ENCODE data around the gene S1PR2.
"Not testable (repeated sequence)": the region's sequence is repeated elsewhere in the genome, so short reads cannot be mapped to it uniquely, and the experiment has no call there.

S1PR2 gene

DNA sequence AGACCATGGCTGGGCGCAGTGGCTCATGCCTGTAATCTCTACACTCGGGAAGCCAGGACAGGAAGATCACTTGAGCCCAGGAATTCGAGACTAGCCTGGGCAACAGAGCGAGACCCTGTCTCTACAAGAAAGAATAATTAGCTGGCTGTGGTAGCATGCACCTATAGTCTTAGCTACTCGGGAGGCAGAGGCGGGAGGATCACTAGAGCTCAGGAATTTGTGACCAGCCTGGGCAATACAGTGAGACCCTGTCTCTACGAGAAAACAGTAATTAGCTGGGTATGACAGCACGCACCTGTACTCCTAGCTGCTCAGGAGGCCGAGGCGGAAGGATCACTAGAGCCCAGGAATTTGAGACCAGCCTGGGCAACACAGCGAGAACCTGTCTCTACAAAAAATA is 43.8 kb downstream of the S1PR2 start:
- TF ChIP-seq, protein P1, sequence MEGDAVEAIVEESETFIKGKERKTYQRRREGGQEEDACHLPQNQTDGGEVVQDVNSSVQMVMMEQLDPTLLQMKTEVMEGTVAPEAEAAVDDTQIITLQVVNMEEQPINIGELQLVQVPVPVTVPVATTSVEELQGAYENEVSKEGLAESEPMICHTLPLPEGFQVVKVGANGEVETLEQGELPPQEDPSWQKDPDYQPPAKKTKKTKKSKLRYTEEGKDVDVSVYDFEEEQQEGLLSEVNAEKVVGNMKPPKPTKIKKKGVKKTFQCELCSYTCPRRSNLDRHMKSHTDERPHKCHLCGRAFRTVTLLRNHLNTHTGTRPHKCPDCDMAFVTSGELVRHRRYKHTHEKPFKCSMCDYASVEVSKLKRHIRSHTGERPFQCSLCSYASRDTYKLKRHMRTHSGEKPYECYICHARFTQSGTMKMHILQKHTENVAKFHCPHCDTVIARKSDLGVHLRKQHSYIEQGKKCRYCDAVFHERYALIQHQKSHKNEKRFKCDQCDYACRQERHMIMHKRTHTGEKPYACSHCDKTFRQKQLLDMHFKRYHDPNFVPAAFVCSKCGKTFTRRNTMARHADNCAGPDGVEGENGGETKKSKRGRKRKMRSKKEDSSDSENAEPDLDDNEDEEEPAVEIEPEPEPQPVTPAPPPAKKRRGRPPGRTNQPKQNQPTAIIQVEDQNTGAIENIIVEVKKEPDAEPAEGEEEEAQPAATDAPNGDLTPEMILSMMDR (IDR thresholded peaks at IDR 0.05; ENCODE audit: control insufficient read depth, insufficient read depth, low read depth, low read length, missing control alignments): no peak
- no peak for DNase-seq (ENCODE audit: low read depth)
- H3K4me3 ChIP-seq (ENCODE audit: control insufficient read depth, low read depth, low read length): no peak overlapping the region

DNA sequence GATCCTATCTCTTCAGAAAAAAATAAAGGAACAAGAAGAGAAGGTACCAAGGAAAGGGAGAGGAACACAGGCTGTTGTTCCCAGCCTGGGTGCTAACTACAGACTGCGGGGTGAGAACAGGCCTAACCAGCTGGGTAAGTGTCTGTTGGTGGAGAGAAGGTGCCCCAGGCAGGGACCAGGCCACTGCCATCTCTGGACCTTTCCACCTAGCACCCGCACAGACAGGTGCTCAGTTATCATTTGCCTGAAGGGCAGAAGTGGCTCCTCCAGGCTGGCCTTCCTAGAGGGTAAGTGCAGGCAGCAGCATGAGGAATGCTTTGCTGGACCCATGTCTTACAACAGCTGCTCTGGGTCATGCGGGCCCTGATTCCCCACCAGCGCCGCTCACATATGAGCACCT is 46.5 kb downstream of the S1PR2 start:
- TF ChIP-seq, protein P1 (IDR thresholded peaks at IDR 0.05; ENCODE audit: control insufficient read depth, insufficient read depth, low read depth, low read length, missing control alignments): no peak
- no peak for DNase-seq (ENCODE audit: low read depth)

DNA sequence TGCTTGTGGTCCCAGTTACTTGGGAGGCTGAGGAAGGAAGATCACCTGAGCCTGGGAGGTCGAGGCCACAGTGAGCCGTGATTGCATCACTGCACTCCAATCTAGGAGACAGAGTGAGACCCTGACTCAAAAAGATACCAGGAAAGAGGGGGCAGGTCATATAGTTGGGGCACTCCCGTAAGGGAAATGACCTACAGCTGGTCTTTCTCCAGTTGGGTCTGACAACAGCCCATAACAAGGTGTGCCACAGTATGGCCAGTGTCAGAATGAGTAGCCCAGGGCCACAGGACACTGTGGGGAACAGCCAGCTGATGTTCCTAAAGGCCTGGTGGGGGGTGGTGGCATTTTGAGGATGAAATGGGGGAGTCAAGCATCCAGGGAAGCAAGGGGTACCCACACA is 47.2 kb downstream of the S1PR2 start:
- TF ChIP-seq, protein P1 (IDR thresholded peaks at IDR 0.05; ENCODE audit: control insufficient read depth, insufficient read depth, low read depth, low read length, missing control alignments): no peak
- no peak overlapping the region for H3K4me3 ChIP-seq (ENCODE audit: control insufficient read depth, low read depth, low read length)
- no peak for DNase-seq (ENCODE audit: low read depth)

More for the DNA sequence above, 46.5 kb downstream of the S1PR2 start:
- no peak overlapping the region for H3K4me3 ChIP-seq (ENCODE audit: control insufficient read depth, low read depth, low read length)

DNA sequence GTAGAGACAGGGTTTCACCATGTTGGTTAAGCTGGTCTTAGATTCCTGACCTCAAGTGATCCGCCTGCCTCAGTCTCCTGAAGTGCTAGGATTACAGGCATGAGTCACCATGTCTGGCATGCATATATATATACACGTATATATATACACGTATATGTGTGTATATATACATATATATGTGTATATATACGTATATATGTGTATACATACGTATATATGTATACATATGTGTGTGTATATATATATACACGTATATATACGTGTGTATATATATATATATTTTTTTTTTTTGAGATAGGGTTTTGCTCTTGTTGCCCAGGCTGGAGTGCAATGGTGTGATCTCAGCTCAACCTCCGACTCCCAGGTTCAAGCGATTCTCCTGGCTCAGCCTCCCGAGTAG is 48.3 kb downstream of the S1PR2 start:
- TF ChIP-seq, protein P1 (IDR thresholded peaks at IDR 0.05; ENCODE audit: control insufficient read depth, insufficient read depth, low read depth, low read length, missing control alignments): no peak
- H3K4me3 ChIP-seq (ENCODE audit: control insufficient read depth, low read depth, low read length): no peak overlapping the region
- no peak for DNase-seq (ENCODE audit: low read depth)

DNA sequence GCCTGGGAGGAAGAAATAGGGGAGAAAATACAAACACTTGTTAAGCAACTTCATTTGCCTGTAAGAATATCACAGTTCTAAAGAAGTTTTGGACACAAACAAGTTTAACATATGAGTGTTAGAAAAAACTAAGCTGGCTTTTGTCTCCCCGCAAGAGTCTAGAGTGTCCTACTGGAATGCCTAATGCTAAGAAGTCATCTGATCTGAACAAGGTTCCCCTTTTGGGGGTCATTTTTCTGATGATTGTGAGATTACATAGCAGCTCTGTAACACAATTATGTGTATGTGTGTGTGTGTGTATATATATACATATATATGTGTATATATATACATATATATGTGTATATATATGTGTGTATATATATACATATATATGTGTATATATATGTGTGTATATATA is 49.1 kb downstream of the S1PR2 start:
- TF ChIP-seq, protein P1 (IDR thresholded peaks at IDR 0.05; ENCODE audit: control insufficient read depth, insufficient read depth, low read depth, low read length, missing control alignments): no peak
- no peak overlapping the region for H3K4me3 ChIP-seq (ENCODE audit: control insufficient read depth, low read depth, low read length)
- no peak for DNase-seq (ENCODE audit: low read depth)

DNA sequence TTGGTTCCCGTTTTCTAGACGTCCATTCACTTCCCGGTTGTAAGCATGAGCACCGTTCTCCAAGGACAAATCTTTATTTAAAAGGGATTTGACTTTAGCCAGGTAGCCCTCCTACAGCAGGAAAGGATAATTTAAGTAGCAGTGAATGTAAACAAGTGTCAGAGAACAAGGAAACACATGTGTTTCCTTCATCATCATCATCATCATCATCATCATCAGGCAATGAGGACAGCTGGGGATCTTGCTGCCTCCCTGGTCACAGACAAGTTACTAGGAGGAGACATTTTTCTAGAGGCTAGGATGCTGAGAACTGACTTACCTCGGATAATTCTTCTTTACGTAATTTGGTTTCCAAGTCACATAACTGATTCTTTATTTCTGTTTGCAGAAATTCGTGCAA is 50.7 kb downstream of the S1PR2 start:
- DNase-seq (ENCODE audit: low read depth): no peak
- TF ChIP-seq, protein P1 (IDR thresholded peaks at IDR 0.05; ENCODE audit: control insufficient read depth, insufficient read depth, low read depth, low read length, missing control alignments): no peak
- no peak overlapping the region for H3K4me3 ChIP-seq (ENCODE audit: control insufficient read depth, low read depth, low read length)

DNA sequence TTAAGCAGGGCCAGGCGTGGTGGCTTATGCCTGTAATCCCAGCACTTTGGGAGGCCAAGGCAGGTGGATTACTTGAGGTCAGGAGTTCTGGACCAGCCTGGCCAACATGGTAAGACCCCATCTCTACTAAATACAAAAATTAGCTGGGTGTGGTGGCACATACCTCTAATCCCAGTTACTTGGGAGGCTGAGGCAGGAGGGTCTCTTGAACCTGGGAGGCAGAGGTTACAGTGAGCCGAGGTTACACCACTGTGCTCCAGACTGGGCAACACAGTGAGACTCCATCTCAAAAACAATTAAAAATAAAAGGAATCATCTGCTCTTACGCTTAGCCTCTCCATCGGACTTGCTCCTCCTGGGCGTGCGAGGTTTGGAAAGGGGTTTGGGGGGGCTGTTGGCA is 51.1 kb downstream of the S1PR2 start:
- H3K4me3 ChIP-seq (ENCODE audit: control insufficient read depth, low read depth, low read length); DNase-seq (ENCODE audit: low read depth): not testable (repeated sequence)
